GM12878 (cell line): Measurements from ENCODE around the gene CYP4F11. TPM values are rescaled to one million over a fixed set of nuclear protein-coding genes. Genes with fewer than 3 reads are reported as not detected.
A peak's percentile ranks its signal among the peaks of the same experiment; 100 is the strongest.

ENCODE experiments used
- ATAC-seq: fragments of 200-7000 bp; cut with Tn5 transposase; 3 replicates; pipeline ENCODE4 v1.9.1; 2020; ENCODE audit warnings: mild to moderate bottlenecking, moderate library complexity
- BruUV-seq: library from RNA; stranded (reverse); fragments of 400-500 nt; replicated peaks from 2 replicates; lab custom pipeline; 2021; lab: Mats Ljungman, UMichigan
- CTCF ChIA-PET: fragments of 300-600 bp; sonication (Branson Sonifier 250); formaldehyde crosslinking; extraction: SDS; loops from one replicate; lab custom pipeline; 2021; ENCODE audit warnings: inconsistent platforms; lab: Yijun Ruan, JAX
- POLR2A ChIA-PET: fragments of 350-600 bp; formaldehyde crosslinking; extraction: SDS; loops from one replicate; lab custom pipeline; 2021; ENCODE audit warnings: inconsistent platforms; lab: Charles Lee
- RAD21 ChIA-PET: fragments of 300-600 bp; sonication (Branson Sonifier 250); formaldehyde crosslinking; loops from one replicate; lab custom pipeline; 2023; ENCODE audit warnings: antibody characterized with exemption; ENCODE audit not compliant: unreplicated experiment; lab: Charles Lee
- SMC1A ChIA-PET: fragments of 300-600 bp; sonication (Branson Sonifier 250); formaldehyde crosslinking; loops from one replicate; lab custom pipeline; 2023; ENCODE audit not compliant: unreplicated experiment, uncharacterized antibody; lab: Charles Lee
- DNase-seq: peaks from one replicate; pipeline ENCODE4 v3.0.0-alpha.2; 2011; ENCODE audit warnings: low read depth, low spot score
- FAIRE-seq: peaks from 3 replicates; lab custom pipeline; 2011; peaks lifted over from hg19 to GRCh38; lab: Jason Lieb, UNC
- H2AFZ ChIP-seq: 2 replicates; pipeline ENCODE4 v1.6.0; 2011; ENCODE audit warnings: low read depth, low read length, control low read depth; ENCODE audit not compliant: control insufficient read depth
- H3K27ac ChIP-seq: 2 replicates; pipeline ENCODE4 v1.5.1; 2011; ENCODE audit warnings: control low read depth; ENCODE audit not compliant: control insufficient read depth, insufficient read depth
- H3K27me3 ChIP-seq, 2 experiments: replicated peaks in 1 of 2; 2 replicates each; pipeline versions ENCODE4 v1.6.0 to v1.6.1; 2011; ENCODE audit warnings: low read length in 1 of 2; ENCODE audit not compliant: control insufficient read depth in 2 of 2, insufficient read depth in 2 of 2
- H3K36me3 ChIP-seq, 2 experiments: 2 replicates each; pipeline ENCODE4 v1.5.1; 2011; ENCODE audit warnings: low read length in 1 of 2; ENCODE audit not compliant: control insufficient read depth in 2 of 2, insufficient read depth in 2 of 2
- H3K4me1 ChIP-seq: 2 replicates; pipeline ENCODE4 v1.6.1; 2011; ENCODE audit warnings: mild to moderate bottlenecking, low read length, moderate library complexity, mixed read lengths; ENCODE audit not compliant: control insufficient read depth, insufficient read depth
- H3K4me2 ChIP-seq: 2 replicates; pipeline ENCODE4 v1.6.0; 2011; ENCODE audit warnings: control low read depth; ENCODE audit not compliant: control insufficient read depth, insufficient read depth
- H3K4me3 ChIP-seq: fragments of 200-600 bp; sonication (generic); 2 replicates; pipeline ENCODE4 v1.5.1; 2016
- H3K79me2 ChIP-seq: 2 replicates; pipeline ENCODE4 v1.6.0; 2011; ENCODE audit warnings: low read length; ENCODE audit not compliant: control insufficient read depth, insufficient read depth
- H3K9ac ChIP-seq: 2 replicates; pipeline ENCODE4 v1.8.0; 2011; ENCODE audit warnings: low read length, control low read depth, mixed read lengths; ENCODE audit not compliant: control insufficient read depth, insufficient read depth
- H3K9me3 ChIP-seq: replicated peaks from 3 replicates; pipeline ENCODE4 v1.5.1; 2011; ENCODE audit warnings: mild to moderate bottlenecking, low read length; ENCODE audit not compliant: control insufficient read depth, insufficient read depth
- H4K20me1 ChIP-seq: 2 replicates; pipeline ENCODE4 v1.6.0; 2011; ENCODE audit not compliant: control insufficient read depth, insufficient read depth
- CTCF ChIP-seq, 3 experiments: IDR thresholded peaks in 2 of 3; conservative IDR thresholded peaks in 1 of 3; 2 replicates each; pipeline ENCODE4 v1.5.1; 2011; ENCODE audit warnings: low read depth in 3 of 3, low read length in 3 of 3, mild to moderate bottlenecking in 3 of 3, control low read depth in 2 of 3, moderate library complexity in 2 of 3, inconsistent platforms in 1 of 3, mixed read lengths in 1 of 3; ENCODE audit not compliant: control insufficient read depth in 2 of 3, insufficient read depth in 1 of 3; ENCODE audit errors: extremely low read depth in 1 of 3
- MXI1 ChIP-seq: fragments of 150-350 bp; IDR thresholded peaks from 2 replicates; pipeline ENCODE4 v1.6.1; 2011; ENCODE audit warnings: low read depth, mild to moderate bottlenecking, inconsistent platforms, low read length, improper control_type of control experiment
- RAD21 ChIP-seq: IDR thresholded peaks from 2 replicates; pipeline ENCODE4 v1.6.1; 2011; ENCODE audit warnings: mild to moderate bottlenecking, low read depth, low read length, moderate library complexity; ENCODE audit not compliant: insufficient read depth
- WGBS: methylation state at CpG from one replicate; pipeline ENCODE4 v1.1.6; 2016; ENCODE audit warnings: low lambda C conversion rate; ENCODE audit not compliant: insufficient replicate concordance, insufficient coverage; ENCODE audit errors: missing lambda C conversion rate; 5-methylcytosine and 5-hydroxymethylcytosine counted together
- in situ Hi-C: fragments of 300-500 bp; cut with MboI; formaldehyde crosslinking; loops from 9 replicates; pipeline ENCODE4 v1.14.3; 2018; ENCODE audit warnings: mixed read lengths
- intact Hi-C: fragments of 100-400 bp; cut with micrococcal nuclease; formaldehyde crosslinking; loops from one replicate; pipeline ENCODE4 v1.14.2; 2022; ENCODE audit not compliant: unreplicated experiment
- polyA plus RNA-seq, 11 experiments: library from polyadenylated mRNA; depleted of rRNA in 4 of 11; unstranded in 6 of 11; stranded (reverse) in 5 of 11; fragments of >200 nt; fragmentation: Nextera tagmentation in 4 of 11; fragmentation: Illumina TruSeq in 1 of 11; extraction: Ambion mirVana in 4 of 11; extraction: Trizol in 1 of 11; gene quantifications; 1 replicate in 1 of 11; 2 replicates in 10 of 11; pipeline versions ENCODE4 v1.2.1 to v1.2.3, GENCODE V29; 2011 to 2016; ENCODE audit warnings: inconsistent platforms in 2 of 11, missing spikeins in 2 of 11, low read depth in 1 of 11
- total RNA-seq, 4 experiments: library from RNA; depleted of rRNA in 3 of 4; stranded (reverse); fragments of >200 nt in 3 of 4; fragmentation: Illumina TruSeq in 1 of 4; extraction: Trizol in 1 of 4; gene quantifications; 2 replicates each; pipeline versions ENCODE4 v1.2.1 to v1.2.3, GENCODE V29; 2013 to 2021
- TF ChIP-seq, protein P1 (sequence below): fragments of 450-650 bp; IDR thresholded peaks from 2 replicates; pipeline ENCODE4 v1.6.1; 2018; ENCODE audit warnings: borderline replicate concordance, mild to moderate bottlenecking; ENCODE audit not compliant: partially characterized antibody

The CYP4F11 gene
- total and polyA plus RNA-seq, 10 of the 15 experiments (the other 5 are each of a cell fraction or from before 2014, with no cell fraction given): not detected

DNA sequence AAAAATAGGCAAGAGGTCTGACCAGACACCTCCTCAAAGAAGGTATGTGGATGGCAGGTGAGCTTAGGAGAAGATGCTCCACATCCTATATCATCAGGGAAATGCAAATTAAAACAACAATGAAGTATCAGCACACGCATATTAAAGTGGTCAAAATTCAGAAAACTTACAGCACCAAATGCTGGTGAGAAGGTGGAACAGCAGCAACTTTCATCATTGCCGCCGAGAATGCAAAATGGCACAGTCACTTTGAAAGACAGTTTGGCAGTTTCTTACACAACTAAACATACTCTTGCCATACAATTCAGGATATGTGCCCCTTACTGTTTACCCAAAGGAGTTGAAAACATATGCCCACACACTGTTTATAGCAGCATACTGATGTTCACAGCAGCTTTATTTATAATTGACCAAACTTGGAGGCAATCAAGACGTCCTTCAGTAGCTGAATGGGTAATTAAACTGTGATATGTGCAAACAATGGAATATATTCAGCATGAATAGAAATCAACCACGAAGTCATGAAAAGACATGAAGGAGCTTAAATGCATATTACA lies 37.0 kb upstream of the CYP4F11 start:
- TF ChIP-seq MXI1: no peak
- peak in 2 of 3 experiments; percentile 9 to 39; a peak in 1 of 6 replicates for TF ChIP-seq CTCF (IDR thresholded peaks at IDR 0.05 in 2 of 3, conservative IDR thresholded peaks at IDR 0.05 in 1 of 3; ENCODE audit: control insufficient read depth in 2 of 3, extremely low read depth in 1 of 3, insufficient read depth in 1 of 3, low read depth in 3 of 3, low read length in 3 of 3)
- TF ChIP-seq, protein P1, sequence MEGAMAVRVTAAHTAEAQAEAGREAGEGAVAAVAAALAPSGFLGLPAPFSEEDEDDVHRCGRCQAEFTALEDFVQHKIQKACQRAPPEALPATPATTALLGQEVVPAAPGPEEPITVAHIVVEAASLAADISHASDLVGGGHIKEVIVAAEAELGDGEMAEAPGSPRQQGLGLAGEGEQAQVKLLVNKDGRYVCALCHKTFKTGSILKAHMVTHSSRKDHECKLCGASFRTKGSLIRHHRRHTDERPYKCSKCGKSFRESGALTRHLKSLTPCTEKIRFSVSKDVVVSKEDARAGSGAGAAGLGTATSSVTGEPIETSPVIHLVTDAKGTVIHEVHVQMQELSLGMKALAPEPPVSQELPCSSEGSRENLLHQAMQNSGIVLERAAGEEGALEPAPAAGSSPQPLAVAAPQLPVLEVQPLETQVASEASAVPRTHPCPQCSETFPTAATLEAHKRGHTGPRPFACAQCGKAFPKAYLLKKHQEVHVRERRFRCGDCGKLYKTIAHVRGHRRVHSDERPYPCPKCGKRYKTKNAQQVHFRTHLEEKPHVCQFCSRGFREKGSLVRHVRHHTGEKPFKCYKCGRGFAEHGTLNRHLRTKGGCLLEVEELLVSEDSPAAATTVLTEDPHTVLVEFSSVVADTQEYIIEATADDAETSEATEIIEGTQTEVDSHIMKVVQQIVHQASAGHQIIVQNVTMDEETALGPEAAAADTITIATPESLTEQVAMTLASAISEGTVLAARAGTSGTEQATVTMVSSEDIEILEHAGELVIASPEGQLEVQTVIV: no peak
- peak; percentile 20; the same call in 1 of the 2 replicates for TF ChIP-seq RAD21
- Histone ChIP-seq H2AFZ (no peak overlapping the region), H4K20me1 (no peaks in the 10 kb centered on the region), H3K27ac (no peak overlapping the region), H3K4me1 (no peaks in the 10 kb centered on the region), H3K9me3 (no peaks in the 10 kb centered on the region), H3K4me2 (no peak overlapping the region), H3K4me3 (no peak overlapping the region), H3K27me3 (no peaks in the 10 kb centered on the region), H3K36me3 (no peaks in the 10 kb centered on the region), H3K9ac (no peak overlapping the region), H3K79me2 (no peaks in the 10 kb centered on the region)
- intact Hi-C loops (no loop called here), in situ Hi-C loops (no loop called here)
- FAIRE-seq (peak; percentile 81), DNase-seq (no peak), ATAC-seq (no peak)
- ChIA-PET CTCF (no interaction called here), RAD21 (no interaction called here), SMC1A (no interaction called here), POLR2A (no interaction called here)
- WGBS: 0% methylated on average over 5 of the region's 5 CpGs
- BruUV-seq: no TSS peak
